T-helper 1 cell treated with Interleukin-12 subunit alpha and Interleukin-12 subunit beta and Interleukin-4 antibody, amounts not matched to agents 30 ng/mL and 1 ng/mL, for 36 hours (primary cell): Measurements from ENCODE around the gene BEX3. TPM values are rescaled to one million over a fixed set of nuclear protein-coding genes. Genes with fewer than 3 reads are reported as not detected.
"Not testable (repeated sequence)": the region's sequence is repeated elsewhere in the genome, so short reads cannot be mapped to it uniquely, and the experiment has no call there.

ENCODE experiments used
- intact Hi-C: fragments of 100-400 bp; cut with micrococcal nuclease; formaldehyde crosslinking; loops from one replicate; pipeline ENCODE4 v1.15.1; 2024
- total RNA-seq: library from RNA; stranded (reverse); gene quantifications from 2 replicates; pipeline ENCODE4 v1.2.3, GENCODE V29; 2022

BEX3 gene
- total RNA-seq, 1 donor from 2014 or later = 5.3 TPM

DNA sequence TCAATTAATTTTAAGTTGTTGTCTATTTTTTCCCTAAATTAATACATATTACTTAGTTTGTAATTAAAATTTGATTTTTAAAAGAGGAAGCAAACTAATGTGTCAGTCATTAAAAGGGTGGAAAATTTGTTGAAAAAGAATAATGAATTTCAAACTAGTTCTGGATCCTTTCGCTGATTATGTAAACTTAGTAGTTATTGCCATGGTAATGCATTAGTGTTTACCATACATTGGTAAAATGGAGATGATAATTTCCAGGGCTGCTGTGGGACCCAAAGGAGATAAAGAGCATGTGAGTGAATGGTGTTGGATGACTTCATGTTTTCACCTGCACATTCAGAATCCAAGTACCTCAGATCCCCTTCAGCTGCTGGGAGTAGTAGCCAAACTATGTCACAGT lies 6.5 kb downstream of the BEX3 start:
- intact Hi-C loops = no loop called here

DNA sequence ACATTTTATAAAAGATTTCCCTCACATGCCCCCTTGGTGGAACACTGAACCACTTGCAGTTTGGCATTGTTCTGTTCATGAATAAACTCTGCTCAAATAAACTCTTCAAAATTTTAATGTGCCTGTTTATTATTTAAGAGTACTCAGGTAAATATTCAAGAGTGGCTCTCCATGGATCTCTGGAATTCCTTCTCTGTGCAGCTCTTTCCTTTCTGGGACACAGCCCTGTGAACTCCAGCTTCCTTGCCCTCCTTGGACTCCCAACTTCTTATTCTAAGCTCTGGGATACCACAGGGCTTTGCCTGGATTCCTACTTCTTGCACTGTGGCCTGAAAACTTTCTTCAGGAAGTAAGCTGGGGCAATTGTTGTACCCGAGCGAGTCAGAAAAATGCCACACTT lies 8.3 kb downstream of the BEX3 start:
- intact Hi-C loops = no loop called here

DNA sequence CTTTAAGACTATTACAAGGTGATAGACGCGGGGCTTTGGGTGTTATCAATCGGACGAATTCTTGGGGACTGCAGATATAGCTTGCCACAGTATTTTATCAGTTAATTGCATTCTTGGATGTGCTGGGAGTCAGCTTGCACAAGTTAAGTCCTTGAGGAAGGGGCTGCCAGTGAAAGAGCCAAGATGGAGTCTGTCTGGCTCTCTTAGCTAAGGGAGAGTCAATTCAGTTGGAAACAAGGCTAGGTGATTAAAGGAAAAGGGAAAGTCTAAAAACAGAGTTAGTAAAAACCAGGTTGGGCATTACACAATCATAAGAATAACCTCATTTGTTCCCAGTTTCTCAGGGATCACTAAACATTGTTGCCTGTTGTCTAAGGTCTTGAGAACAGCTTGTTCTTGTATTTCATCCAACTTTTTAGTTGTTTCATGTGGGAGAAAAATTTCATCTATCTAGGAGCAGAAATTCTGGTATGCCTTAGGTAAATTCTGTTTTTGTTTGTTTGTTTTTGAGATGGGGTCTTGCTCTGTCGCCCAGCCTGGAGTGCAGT lies 9.0 kb downstream of the BEX3 start:
- intact Hi-C loops = not testable (repeated sequence)

DNA sequence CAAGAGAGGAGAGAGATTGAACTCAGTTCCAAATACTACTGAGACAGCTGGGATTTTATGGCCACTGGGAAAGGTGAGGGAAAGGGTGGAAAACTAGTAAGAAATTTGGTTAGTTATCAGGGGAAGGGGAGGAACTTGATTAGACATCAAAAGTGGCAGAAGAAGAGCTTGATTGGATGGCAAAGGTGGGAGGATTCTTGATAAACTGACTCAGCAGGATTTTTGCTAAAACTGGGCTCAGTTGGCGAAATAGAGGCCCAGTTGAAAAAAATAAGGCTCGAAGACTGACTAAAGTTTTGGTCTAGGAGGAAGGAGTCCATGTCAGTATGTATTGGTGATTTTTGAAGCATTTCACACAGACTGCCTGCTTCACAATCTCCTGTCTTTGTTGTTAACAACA lies 10.0 kb downstream of the BEX3 start:
- intact Hi-C loops = no loop called here

DNA sequence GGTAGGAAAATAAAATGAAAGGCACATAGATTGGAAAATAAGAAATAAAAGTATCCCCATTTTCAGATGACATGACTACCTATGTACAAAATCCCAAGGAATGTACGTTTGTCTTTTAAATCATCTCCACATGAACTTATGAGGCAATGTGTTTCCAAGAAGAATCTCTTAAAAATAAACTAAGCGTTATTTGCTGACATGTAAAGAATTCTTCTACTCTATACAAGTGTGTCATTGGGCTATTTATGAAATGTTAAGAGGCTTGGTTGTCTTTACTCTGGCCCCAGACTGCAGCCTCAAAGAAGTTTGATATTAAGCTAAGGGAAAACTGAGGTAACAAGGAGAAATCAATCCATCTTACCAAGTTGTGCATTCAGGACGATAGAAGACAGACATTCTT lies 17.1 kb downstream of the BEX3 start:
- intact Hi-C loops = no loop called here

DNA sequence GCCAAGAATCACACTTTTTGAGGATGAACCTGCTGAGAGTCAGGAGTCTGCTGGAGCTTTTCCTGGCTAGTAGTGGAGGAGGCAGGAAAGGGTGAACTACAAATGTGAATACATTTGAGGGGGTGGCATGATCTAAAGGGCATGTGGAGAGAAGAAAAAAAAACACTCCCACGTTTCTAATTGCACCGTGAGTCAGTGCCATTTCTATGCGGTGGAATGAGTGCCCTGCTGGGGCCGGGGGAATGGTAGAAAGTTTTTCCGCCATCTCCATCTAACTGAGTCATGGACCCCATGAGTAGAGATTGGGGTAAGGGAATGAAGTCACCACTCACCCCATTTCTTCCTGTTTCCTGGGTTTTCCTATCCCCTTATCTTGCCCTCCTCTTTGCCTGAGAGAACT lies 19.8 kb downstream of the BEX3 start:
- intact Hi-C loops = no loop called here

DNA sequence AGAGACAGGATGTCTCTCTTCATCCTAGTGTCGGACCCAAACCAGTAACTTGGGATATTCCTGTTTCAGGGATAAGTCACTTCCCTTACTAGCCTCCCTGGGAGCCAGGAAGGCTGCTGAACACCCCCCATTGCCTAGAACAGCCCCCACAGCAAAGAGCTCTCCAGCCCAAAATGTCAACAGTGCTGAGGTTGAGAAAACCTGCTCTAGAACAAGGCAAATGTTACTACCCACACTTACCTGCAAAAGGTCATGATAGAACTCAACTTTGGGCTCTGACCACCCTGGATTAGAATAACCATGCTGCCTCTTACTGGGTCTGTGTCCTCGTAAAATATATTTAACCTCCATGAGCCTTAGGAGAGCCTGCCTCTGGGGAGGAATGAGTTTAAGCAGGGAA lies 20.3 kb downstream of the BEX3 start:
- intact Hi-C loops = no loop called here

DNA sequence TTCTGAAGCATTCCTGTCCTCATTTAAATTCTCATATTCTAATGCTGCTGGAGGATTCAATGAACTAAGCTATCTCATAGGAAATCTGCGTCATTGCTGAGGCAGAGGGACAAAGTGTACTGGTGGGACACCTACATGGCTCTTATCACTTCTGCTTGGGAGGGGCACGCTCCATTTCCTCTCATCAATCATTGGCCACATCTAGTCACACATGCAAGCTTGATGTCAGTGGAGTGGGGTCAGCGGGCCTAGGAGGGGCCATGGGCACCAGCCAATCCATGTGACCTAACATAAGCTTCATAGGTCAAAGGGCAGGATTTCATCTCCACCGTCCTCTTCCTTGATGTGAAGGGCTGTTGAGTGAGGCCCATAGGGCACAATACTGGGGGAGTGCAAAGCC lies 21.4 kb downstream of the BEX3 start:
- intact Hi-C loops = no loop called here

DNA sequence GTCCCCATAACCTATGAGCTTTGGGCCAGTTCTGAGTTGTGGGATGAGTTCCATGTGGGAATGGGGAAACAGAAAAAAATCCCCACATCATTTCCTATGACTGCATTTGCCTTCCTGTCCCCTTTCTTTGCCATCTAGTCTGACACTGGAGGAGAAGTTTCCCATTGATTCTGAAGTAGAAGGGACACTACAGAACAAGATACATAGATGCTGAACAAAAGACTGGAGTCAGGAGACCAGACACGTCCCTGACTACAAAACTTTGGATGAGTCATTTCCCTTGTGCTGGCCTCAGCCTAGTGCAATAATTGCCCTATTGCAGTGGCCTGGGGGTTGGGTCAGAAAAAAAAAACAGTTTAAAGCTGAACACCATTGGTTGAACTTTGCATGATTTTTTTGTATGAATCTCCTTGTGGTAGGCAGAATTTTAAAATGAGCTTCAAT lies 22.1 kb downstream of the BEX3 start:
- intact Hi-C loops = no loop called here

DNA sequence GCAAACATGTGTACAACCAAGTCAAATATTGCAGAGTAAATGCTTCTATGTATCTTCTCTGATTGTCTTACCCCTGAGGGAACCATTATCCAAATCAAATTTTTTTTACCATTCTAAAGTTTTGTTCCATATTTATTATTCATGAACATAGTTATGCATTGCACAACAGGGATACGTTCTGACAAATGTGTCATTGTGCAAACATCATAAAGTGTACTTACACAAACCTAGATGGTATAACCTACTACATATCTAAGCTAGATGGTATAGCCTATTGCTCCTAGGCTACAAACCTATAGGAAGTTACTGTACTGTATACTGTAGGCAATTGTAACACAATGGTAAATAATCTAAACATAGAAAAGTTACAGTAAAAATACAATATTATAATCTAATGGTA lies 23.4 kb downstream of the BEX3 start:
- intact Hi-C loops = no loop called here

DNA sequence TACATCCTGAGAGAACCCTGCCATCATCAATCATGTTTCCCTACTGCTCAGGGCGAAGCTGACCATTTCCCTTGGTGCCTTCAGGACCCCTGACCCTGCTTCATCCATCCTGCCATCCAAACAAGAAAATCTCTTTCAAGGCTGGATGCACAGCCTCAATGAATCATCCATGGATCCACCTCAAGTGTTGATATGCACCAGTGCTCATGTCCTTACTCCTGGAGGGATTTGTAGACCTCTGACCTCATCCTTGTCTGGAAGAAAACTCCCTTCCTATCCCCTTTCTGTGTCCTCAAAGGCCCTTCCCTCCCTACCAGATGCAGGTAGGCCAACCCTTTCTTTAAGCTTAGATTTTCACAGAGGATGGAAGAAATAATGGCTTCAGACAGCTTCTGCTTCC lies 24.6 kb downstream of the BEX3 start:
- intact Hi-C loops = no loop called here

DNA sequence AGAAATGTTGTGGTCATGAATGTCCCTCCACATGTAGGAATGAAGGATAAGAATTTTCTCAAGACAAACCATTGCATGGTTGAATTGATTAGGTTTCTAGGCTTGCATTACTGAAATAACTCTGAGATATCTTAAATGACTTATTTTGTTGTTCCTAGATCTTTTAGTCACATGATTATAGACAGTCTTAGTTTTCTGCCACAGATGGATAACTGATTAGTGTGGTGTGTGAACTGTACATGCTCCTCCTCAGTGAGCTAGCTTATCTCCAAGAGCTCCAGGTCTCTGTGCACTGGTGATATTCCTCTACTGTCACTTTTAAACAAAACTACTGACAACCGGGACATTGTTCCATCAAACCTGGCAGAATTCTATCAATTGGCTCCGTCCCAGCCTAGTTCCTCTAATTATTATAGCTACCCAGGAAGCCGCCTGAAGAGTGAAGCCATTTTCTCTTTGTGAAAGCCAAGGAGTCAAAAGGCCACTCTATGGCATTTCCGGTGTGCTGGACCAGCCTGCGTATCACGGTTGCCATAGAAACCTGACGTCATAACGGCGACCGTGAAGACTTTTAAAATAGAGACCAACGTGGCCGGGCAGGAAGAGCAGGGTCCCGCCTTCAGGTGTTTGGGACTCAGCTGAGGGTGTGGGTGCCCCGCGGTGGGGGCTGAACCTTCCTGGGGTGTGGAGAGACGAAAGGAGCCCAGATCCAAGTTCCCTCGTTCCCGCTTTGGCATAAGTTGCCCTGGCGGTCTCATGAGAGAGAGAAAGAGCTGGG lies 28.1 kb downstream of the BEX3 start:
- intact Hi-C loops = loop anchor here (1.0 to 2.0 kb wide), 2 partner anchors 60 to 193 kb away; no protein-coding TSS in a partner anchor

DNA sequence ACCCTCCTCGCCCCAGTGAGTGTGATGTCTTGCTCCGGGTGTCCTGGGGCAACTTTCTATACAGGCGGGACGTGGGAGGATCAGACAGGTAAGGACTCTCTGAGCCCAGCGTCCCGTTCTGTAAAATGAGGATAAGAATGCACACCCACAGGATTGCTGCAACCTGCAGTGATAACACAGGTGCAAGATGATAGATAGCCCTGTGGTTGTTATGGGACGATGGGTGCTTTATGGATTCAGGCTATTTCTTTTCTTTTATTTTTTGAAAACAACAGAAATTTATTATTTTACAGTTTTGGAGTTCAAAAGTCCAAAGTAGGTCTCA lies 28.6 kb downstream of the BEX3 start:
- intact Hi-C loops = loop anchor here (2.0 kb wide), 1 partner anchor 60 kb away; no protein-coding TSS in a partner anchor

DNA sequence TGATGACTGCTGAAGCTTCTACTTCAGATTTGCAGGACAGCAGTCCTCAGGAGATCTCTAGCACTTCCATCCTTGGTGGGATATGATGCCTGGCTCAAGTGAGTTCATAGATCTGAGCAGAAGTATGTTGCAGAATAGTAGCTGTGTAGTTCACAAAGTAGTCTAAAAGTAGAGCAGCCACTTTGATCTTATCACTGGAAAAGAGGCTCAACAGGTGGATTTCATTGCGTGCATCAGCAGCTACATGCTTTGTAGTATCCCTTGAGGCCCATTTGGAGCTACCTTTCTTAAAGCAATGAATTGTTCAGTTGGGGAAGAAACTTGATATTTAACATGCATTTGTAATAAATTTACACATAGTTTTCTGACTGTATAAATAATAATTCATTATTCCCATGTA lies 29.9 kb downstream of the BEX3 start:
- intact Hi-C loops = no loop called here

DNA sequence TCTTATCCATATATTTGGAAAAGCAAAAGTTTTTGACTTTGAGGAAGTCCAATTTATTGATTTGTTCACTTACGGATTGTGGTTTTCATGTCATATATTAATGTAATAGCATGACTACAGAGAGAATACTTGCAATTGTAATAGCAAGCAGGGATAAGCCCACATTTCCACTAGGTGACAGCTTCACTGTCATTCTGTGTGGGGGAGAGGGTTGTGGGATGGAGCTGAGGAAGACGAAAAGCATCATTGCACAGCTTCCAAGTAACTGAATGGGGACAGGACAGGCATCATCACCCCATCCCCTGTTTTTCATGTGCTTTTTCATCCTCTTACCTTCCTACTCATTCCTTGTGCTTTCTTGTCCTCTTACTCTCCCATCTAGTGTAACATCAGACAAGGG lies 31.4 kb downstream of the BEX3 start:
- intact Hi-C loops = no loop called here

DNA sequence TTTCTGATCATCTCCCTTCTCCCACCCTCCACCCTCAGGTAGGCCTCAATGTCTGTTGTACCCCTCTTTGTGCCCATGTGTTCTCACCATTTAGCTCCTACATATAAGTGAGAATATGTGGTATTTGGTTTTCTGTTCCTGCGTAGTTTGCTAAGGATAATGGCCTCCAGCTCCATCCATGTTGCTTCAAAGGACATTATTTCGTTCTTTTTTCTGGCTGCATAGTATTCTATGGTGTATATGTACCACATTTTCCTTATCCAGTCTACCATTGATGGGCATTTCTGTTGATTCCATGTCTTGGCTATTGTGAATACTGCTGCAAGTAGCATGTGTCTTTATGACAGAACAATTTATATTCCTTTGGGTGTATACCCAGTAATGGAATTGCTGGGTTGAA lies 35.4 kb downstream of the BEX3 start:
- intact Hi-C loops = not testable (repeated sequence)

DNA sequence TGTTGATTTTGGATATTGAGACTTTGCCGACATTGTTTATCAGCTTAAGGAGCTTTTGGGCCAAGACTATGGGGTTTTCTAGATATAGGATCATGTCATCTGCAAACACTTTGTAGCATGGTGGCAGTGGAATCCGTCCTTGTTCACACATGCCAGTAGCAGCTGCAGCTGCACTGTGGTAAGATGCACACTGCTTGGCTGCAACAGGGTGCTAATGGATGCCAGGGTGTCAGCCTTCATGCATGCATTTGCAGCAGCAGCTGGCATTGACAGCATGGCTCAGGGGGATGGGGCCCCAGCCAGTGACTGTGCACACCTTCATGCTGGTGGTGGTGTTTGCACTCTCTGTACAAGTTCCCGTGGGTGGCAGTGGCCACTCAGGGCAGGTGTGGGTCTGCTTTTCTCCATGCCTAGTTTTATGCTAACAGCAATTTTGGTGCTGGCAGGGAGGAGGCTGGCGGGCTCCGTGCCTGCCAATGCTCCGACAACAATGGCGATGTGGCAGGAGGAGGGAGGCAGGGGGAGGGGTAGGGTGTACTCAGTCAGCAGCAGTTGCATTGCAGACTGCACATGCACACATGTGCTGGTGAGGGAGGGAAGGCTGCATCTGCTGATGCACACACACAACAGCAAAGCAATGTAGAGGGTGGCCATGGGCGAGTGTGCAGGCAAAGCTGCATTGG lies 37.5 kb downstream of the BEX3 start:
- intact Hi-C loops = no loop called here

DNA sequence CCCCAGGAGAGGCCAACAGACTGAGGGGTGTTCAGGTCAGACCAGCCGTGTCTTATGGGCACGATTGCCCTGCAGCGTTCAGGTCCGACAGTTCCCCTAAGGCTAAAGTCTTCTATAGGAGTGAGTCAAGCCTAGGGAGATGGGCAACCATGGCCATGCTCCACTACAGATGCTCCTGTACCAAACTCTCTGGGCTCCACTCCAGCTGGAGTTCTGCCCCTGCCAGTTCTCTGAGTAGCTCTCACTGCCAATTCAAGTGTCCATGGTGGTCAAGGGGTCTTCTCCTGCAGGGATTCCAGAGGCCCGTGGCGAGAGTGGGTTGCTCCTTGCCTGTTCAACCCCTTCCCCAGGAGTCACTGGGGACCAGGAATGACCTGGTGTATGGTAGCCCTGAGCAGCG lies 38.2 kb downstream of the BEX3 start:
- intact Hi-C loops = no loop called here

DNA sequence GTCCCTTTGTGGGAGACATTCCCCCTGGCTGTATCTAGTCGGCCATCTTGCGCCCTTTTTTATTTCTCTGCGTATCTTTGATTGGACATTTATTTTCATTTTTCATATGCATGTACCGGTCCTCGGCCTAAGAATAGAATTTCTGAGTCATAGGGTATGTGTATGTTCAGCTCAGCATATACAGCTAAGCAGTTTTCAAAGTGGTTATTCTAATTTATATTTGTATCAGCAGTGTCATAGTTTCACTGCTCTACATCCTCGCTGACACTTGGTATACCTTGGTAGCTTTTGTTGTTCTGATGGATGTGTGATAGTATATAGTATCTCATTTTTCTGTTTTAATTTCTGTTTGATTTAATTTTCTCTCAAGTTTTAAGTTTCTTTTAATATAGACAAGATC lies 38.7 kb downstream of the BEX3 start:
- intact Hi-C loops = no loop called here

DNA sequence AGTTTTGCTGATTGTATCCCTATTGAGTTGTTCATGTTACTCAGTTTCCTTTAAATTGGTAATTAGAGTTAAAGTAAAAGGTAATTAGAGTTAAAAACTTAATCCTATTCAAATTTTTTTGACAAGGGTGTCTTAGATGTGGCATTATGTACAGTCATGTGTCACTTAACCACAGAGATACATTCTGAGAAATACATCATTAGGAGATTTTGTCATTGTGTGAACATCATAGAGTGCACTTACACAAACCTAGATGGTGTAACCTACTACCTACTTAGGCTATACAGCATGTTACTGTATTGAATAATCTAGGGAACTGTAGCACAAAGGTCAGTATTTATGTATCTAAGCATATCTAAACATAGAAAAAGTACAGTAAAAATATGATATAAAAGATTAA lies 39.2 kb downstream of the BEX3 start:
- intact Hi-C loops = no loop called here

DNA sequence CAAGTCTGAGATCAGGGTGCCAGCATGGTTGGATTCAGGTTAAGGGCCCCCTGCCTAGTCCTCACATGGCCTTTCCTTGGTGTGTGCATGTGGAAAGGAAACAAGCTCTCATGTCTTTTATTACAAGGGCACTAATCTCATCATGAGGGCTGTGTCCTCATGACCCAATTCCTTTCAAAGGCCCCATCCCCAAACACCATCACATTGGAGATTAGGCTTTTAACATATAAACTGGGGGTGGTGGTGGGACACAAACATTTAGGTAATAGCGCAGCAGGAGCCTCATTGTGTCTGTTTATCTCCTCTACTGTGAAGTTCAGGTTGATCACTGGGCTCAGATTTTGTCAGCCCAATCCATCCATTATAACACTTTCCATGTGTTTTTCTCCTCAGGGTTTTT lies 41.0 kb downstream of the BEX3 start:
- intact Hi-C loops = no loop called here

DNA sequence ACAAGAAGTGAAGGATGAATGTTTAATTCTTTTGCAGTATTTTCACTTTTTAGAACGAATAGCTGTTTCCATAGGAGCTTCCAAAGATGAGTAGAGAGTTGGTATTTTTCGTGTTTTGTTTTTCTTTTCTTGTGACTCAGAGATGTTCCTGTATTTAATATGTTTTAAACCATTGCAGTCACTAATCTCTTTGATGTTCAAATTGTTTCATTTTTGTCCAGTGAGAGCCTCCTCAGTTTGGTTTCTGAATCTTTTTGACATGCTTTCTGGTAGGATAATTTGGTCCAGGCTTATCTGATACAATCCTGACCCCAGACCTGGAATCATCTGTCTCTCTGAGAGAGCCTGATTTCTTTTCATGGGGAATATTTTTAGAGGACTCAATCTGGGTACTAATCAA lies 41.6 kb downstream of the BEX3 start:
- intact Hi-C loops = no loop called here

DNA sequence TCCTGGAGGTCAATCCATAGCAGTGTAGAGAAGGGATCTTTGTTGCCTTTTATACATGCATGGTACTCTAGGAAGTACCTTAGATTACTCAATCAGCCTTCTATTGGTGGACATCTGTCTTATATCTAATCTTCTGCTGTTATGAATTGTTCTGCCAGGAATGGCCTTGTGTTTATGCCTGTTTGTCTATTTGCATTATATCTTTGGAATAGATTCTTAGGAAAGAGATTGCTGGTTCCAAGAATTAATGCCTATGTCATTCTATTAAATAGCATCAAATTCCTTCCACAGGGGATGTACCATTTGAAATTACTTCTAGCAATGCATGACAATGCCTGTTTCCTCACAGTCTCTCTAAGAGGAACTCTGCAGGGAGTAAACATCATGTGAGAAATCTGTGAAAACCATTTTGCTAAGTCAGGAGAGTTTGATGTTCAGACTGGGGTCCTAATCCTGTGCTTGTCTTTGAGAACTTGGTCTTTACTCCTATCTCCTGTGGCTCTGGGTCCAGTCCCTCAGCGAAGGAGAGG lies 42.5 kb downstream of the BEX3 start:
- intact Hi-C loops = no loop called here
